HG03378 (cell line): Measurements from ENCODE around the gene NDUFB7.
A peak's percentile ranks its signal among the peaks of the same experiment; 100 is the strongest.
"Not testable (repeated sequence)": the region's sequence is repeated elsewhere in the genome, so short reads cannot be mapped to it uniquely, and the experiment has no call there.

ENCODE experiments used
- ATAC-seq: cut with Tn5 transposase; IDR thresholded peaks from one replicate; pipeline ENCODE4 v1.9.1; 2021; ENCODE audit warnings: mild to moderate bottlenecking, moderate library complexity; ENCODE audit not compliant: unreplicated experiment

NDUFB7 gene

GRCh38 chr19:14571695-14572490, at the start of gene NDUFB7:
Gene NDUFB7 (minus strand): TSS chr19:14572066. CDS start chr19:14572000, 66 bp downstream.
- peak; percentile 78 for ATAC-seq

- ATAC-seq = no peak
Observed at GRCh38 chr19:14619404-14619803, 47.5 kb upstream of the NDUFB7 start.

DNA sequence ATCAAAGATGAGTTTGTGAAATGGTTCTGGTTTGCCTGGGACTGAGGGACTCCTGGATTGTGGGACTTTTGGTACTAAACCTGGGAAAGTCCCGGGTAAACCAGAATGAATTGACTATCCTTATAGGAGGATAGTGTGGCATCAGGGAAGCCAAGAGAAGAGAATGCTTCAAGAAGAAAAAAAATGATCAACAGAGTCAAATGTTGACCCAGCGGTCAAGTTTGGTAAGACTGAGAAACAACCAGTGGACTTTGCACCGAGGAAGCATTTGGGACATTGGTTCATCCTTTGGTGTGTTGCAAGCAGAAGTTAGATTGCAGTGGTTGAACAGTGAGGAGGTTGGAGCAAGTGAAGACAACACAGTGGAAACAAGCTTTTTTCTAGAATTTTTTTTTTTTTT, 44.5 kb upstream of the NDUFB7 start:
- no peak for ATAC-seq

DNA sequence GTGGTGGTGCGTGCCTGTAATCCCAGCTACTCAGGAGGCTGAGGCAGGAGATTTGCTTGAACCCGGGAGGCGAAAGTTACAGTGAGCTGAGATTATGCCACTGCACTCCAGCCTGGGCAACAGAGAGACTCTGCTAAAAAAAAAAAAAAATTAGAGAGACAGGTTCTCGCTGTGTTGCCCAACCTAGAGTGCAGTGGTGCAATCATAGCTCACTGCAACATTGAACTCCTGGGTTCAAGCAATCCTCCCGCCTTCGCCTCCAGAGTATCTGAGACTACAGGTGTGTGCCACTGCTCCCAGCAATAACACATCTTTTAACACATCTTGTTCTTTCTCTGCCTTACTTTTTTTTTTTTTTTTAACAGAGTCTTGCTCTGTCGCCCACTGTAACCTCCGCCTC, 43.8 kb upstream of the NDUFB7 start:
- no peak for ATAC-seq

DNA sequence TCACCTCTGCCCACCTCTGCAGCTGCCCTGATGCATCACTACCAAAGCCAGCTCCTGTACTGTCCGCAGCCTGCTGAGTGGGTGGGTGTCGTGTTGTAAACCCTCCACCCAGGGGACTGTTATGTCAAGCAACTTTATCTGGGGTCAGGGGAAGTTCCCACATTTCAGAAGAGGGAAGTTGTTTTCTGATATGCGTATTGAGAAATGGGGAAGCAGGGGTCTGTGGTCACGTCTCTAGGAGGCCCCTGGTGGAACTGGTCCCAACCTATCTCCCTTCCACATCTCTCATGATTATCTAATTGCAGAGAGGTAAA, 42.2 kb upstream of the NDUFB7 start:
- ATAC-seq = no peak

DNA sequence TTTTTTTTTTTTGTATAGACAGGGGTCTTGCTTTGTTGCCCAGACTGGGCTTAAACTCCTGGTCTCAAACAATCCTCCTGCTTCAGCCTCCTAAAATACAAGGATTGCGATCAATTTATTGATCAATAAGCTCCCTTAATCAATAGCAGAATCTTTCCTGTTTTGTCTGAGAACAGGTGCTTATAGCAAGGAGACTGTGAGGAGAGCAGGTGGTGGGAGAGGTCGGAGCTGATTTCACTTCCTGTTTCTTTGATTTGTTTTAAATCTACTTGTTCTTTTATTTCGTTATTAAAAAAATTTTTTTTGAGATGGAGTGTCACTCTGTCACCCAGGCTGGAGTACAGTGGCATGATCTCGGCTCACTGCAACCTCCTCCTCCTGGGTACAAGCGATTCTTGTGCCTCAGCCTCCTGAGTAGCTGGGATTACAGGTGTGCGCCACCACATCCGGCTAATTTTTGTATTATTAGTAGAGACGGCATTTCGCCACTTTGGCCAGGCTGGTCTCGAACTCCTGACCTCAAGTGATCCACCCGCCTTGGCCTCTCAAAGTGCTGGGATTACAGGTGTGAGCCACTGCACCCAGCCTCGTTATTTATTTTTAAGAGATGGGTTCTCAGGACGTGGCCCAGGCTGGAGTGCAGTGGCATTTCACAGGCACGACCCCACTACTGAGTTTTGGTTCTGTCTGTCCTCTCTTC, 41.7 kb upstream of the NDUFB7 start:
- ATAC-seq = not testable (repeated sequence)

GRCh38 chr19:14612657-14613056, 40.8 kb upstream of the NDUFB7 start:
- ATAC-seq = no peak

DNA sequence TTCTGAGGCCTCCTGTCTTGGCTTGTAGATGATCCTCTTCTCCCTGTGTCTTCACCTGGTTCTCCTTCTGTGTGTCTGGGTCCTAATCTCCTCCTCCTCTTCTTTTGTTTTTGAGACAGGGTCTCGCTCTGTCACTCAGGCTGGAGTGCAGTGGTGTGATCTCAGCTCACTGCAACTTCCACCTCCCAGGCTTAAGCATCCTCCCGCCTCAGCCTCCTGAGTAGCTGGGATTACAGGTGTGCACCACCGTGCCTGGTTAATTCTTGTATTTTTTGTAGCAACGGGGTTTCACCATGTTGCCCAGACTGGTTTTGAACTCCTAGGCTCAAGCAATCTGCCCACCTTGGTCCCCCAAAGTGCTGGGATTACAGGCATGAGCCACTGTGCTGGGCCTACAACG, 40.4 kb upstream of the NDUFB7 start:
- not testable (repeated sequence) for ATAC-seq

DNA sequence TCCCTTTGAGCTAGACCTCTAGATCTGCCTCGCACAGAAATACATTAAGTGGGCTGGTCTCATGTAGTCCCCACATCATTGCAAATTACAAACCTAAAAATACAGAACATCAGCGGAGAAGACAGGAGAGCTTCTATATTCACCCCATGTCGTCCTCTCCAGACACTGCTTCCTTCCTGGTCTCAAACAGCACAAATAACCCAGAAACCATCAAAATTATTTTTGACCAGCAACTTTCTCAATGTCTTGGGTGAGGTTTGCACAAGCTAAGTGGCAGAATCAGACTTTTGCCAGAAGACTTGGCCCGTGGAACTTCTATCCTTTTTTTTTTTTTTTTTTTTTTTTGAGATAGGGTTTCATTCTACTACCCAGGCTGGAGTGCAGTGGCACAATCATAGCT, 39.2 kb upstream of the NDUFB7 start:
- ATAC-seq = no peak

- ATAC-seq = no peak
Observed at GRCh38 chr19:14606627-14607026, 34.8 kb upstream of the NDUFB7 start.

- peak; percentile 66 for ATAC-seq
Observed at GRCh38 chr19:14603990-14604387, 32.1 kb upstream of the NDUFB7 start.

- ATAC-seq = no peak
Observed at GRCh38 chr19:14599548-14600147, 27.8 kb upstream of the NDUFB7 start.

DNA sequence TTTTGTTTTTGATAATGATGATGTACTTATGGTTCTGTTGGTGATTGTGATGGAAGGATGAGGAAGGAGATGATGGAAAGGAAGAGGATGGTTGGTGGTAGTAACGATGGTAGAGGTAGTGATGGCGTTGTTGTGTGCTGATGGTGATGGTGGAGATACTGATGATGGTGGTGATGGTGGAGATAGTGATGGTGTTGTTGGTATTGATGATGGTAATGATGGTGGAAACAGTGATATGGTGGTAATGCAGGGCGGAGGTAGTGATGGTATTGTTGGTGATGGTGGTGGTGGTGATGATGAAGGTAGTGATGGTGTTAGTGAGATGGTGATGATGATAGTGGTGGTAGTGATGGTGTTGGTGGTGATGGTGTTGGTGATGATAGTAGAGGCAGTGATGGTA, 23.7 kb upstream of the NDUFB7 start:
- ATAC-seq = no peak

DNA sequence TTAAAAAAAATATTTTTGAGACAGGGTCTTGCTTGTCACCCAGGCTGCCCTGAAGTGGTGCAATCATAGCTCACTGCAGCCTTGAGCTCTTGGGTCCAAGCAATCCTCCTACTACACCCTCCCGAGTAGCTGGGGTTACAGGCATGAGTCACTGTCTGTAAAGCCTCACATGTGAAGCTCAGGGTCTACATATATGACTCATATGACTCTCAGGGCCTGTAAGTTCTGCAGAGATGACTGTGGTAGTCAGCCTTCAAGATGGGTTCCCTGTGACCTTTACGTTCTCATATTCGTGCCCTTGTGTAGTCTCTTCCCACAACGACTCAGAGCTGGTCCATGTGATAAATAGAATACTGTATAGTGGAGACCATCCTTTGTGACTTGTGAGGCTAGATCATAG, 17.6 kb upstream of the NDUFB7 start:
- not testable (repeated sequence) for ATAC-seq

DNA sequence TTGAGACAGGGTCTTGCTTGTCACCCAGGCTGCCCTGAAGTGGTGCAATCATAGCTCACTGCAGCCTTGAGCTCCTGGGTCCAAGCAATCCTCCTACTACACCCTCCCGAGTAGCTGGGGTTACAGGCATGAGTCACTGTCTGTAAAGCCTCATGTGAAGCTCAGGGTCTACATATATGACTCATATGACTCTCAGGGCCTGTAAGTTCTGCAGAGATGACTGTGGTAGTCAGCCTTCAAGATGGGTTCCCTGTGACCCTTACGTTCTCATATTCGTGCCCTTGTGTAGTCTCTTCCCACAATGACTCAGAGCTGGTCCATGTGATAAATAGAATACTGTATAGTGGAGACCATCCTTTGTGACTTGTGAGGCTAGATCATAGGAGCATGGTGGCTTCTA, 13.3 kb upstream of the NDUFB7 start:
- peak; percentile 73 for ATAC-seq

GRCh38 chr19:14584372-14584771, 12.5 kb upstream of the NDUFB7 start:
- ATAC-seq = not testable (repeated sequence)

DNA sequence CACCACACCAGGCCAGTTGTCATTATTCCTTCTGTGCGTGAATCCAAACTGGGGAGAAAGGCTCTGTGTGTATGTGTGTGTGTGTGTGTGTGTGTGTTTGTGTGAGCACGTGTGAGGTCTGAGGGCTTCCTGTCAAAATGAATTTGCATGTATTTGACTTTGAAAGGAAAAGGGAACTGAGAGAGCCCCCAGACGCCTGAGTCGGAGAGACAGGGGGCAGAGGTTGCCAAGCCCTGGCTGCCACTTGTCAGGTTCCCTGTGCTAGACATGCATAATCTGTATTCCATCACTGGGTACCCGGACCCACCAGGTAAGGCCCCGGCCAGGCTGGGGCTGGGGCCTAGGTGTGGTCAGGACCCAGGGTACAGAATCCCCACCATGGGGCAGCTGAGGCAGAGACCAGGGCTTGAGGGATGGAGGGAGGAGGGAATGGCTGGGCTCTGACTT, 11.1 kb upstream of the NDUFB7 start, which contains the start of gene CLEC17A:
Gene CLEC17A (plus strand): TSS at position 191 of the 447 bp plus-strand sequence. CDS start 77 bp downstream, at position 268.
- peak; percentile 32 for ATAC-seq

DNA sequence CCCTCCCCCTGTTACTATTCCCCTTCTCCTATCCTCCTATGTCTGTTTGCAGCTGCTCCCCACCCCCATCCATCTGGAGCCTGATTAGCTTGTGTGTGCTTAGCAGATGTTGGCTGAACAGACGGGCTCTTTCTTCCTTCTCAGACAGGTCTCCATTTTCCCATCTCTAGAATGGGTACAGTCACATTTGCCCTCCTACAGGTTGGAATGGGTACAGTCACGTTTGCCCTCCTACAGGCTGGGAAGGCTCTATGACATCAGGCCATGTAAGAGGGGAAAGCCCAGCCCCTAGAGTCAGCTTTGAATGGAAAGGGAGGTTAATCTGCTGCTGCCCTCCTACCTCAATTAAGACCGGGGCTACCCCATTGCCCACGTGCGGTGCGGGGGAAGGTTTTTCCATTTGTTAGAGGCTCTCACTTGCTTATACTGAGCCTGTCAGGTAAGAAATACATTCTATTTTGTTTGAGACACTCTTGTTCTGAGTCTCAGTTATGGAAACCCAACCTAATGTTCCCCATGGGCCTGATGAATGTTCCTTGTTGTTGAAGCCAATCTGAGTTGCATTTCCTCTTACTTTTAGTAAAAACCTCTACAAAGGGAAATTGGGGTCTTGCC, 8.9 kb upstream of the NDUFB7 start:
- no peak for ATAC-seq

DNA sequence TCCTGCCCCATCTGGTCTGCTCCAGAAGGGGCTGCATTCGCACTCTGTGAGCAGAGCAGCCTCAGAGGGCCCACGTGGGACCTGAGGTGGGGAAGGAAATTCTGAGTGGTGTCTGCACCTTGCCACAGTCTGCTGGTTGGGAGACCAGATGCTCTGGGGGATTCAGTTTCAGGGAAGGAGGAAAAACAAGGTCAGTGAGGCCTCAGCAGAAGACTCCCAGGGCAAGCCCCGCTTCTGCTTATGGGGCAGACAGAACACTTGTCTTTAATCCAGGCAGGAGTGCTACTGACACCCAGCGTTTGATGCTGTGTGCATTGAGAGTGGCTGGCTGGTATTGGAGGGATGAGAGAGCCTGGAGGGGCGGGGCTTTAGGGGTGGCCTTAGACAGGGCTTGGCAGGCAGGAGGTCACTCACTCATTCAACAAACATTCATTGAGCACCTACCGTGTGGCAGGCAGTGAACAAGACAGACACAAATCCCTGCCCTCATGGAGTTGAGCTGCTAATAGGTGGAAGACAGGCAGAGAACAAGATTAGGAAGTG, 6.1 kb upstream of the NDUFB7 start:
- ATAC-seq = no peak

- no peak for ATAC-seq
Observed at GRCh38 chr19:14577264-14577663, 5.4 kb upstream of the NDUFB7 start.

GRCh38 chr19:14576363-14576762, 4.5 kb upstream of the NDUFB7 start:
- ATAC-seq = no peak
